ENCODE data around the gene ANLN.
"Not testable (repeated sequence)": the region's sequence is repeated elsewhere in the genome, so short reads cannot be mapped to it uniquely, and the experiment has no call there.

Gene ANLN

DNA sequence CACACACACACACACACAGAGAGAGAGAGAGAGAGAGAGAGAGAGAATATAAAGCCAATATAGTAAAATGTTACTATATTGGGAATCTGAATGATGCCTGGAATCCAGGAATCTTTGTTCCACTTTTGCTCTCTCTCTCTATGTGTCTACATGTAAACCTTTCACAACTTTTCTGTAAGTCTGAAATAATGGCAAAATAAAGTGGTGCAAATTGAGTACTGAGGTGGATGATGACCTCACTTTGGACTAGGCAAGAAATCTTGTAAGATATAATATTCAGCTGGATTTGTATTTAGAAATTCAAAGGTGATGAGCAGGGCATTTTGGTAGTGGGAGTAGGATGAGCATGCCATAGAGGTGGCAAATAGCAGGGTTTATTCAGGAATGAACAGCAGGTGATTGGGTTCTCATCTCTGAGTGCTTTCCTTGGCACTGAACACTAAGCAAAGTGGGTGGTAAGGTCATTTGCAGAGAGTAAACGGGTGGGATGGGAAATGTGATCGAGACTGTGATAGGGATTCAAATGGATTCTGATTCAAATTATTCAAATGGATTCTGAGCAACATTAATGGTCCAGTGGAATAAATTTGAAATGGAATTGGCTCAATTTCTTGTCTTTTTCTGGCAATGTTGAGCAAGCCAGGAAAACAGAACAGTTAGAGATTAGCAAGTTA, 9.7 kb upstream of the ANLN start:
- DNase-seq: no peak

GRCh38 chr7:36381056-36381455, 8.6 kb upstream of the ANLN start:
- DNase-seq: no peak

- not testable (repeated sequence) for DNase-seq
Measured at GRCh38 chr7:36383284-36383683, 6.4 kb upstream of the ANLN start.

DNA sequence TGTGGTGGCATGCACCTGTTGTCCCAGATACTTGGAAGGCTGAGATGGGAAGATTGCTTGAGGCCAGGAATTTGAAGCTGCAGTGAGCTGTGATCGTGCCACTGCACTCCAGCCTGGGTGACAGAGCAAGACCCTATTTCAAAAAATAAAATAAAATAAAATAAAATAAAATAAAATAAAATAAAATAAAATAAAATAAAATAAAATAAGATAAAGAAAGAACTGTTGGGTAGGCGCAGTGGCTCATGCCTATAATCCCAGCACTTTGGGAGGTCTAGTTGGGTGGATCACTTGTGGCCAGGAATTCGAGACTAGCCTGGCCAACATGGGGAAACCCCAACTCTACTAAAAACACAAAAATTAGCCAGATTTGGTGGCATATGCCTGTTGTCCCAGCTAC, 4.0 kb upstream of the ANLN start:
- DNase-seq: not testable (repeated sequence)

DNA sequence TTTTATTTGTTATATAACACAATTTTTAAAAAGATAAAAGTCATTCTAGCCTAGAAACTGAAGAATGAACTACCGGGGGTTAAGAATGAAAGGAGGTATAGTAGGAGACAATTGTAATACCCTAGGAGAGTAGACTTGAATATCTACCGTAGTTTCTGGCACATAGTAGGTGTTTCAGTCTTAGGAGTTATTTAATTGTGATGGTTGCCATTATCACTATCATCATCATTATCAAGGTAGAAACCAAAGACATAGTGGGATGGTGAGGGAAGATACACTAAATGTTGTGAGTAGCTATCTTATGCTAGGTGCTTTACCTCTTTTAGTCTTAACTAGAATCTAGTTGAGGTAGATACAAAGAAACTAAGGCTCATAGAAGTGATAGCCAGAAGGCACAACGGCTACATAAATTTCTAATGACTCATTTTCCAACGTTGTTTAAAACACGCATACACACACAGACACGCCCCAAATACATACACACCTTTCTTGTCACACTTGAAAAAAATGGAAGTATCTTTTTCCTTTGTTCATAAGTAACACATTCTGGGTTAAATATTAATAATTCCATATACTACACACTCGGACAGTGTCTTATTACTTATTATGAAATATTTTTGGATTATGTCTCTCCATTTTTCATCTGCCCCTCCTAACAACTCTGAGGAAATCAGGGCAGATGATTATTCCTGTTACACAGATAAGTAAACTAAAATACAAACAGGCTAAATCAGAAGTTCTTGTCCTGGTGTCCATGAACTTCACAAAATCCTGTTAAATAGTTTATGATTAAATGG, 2.0 kb upstream of the ANLN start:
- DNase-seq: no peak

DNA sequence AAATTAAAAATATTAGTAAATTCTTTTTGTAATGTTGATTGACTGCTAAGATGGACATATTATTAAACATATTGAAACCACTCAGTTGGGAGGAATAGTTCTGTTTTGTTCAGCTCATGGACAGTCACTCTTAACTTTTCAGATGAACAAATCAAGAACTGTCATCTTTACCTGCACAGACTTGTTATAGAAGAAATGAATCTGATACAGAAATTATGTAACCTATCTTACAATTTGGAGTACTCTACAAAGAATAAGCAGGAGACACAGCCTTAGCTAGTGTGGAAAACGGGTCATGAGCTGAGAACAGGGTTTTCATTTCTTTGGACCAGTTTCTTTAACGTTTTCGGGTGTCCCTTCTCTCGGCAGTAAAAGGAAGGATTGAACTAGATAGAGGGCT, 1.2 kb upstream of the ANLN start:
- DNase-seq: no peak

DNA sequence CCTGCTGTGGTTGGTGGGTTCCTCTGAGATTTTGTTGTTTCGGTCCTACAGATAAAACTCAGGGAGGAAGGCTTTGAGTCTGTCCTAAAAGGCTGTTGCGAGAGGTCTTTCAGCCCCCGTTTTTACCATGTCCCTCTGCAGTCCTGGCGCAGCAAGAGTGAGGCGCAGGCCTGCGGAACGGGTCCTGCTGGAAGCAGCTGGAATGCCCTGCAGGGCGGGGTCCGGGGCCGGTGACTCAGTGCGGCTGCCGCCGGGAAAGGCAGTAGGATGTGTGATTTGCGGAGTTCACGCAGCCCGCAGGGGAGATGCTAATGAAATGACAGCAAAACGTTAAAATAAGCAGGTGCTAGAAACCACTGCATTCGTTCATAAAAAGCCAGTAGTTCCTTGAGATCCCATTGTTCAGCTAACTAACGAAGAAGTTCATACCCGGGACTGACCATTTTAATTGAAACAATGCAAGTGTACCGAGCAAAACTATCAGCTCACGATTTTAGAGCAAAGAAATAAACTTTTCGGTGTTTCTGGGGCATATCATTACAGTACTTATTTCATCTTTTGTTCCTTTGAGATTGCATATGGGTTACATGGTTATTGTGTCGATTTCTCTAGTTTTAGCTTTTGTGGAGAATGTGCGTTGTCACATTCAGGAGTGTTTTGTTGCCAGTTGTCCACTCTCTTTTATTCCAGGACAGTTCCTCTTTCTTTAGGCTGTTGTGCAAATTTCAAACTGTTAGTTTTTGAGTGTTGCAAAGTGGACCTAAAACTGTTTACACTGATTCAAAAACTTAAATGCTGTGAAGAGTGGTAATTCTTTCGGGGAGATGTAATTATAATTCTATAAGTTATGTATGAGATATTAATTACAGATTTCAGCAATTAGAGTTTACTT, 783 bp downstream of the ANLN start:
- peak; percentile 15 to 36 for DNase-seq

DNA sequence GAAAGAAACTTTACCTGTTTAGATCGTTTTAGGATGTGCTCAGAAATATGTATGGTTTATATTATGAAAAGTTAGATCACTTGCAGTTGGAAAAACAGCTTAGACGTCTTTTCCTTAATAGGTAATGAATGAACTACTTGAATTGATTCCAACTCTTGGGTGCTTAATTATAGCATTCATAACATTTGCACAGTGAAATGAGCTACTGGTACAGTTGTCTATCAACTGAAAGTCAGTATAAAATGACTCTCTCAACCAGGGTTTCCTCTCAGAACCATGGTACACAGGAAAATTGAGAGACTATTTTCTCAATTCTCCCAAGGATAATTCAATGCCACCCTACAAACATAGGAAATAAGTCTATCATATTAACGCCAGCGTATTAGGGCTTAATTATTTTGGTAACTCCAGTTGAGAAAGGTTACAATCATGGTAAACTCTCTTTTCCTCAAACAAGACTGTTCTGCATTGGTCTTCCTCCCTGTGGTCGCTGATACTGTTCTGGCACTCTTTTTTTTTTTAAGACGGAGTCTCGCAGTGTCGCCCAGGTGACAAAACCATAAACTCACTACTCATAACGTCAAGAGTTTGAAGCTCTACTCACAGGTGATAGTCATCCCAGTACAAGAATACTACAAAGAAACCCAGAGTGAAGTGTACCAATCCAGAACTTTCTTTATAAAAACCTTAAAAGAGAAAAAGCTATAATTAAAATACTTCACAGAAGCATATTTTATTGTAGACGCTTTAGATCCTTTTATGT, 2.0 kb downstream of the ANLN start:
- DNase-seq: peak in 1 of 2 donors; percentile 17

GRCh38 chr7:36393826-36394225, 4.2 kb downstream of the ANLN start:
- DNase-seq: no peak

- DNase-seq: no peak
Measured at GRCh38 chr7:36395171-36395894, 5.7 kb downstream of the ANLN start.

GRCh38 chr7:36396150-36396549, 6.5 kb downstream of the ANLN start:
- peak in 1 of 2 donors; percentile 18 for DNase-seq

DNA sequence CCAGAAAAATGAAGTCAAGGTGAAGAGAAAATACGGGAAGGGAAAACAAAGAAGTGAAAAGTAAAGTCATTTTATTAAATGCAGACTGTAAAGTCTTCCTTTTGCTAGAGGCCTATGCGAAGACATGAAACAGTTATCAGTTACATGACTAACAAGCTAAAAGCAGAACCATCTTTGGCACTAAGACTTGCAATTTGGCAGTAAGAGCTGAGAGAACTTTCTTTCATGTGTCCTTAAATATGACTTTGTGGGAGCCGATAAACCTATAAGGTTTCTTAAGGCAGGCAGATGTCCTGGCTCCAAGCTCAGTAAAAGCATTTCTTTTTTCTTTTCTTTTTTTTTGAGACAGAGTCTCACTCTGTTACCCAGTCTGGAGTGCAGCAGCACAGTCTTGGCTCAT, 10.4 kb downstream of the ANLN start:
- no peak for DNase-seq

- no peak for DNase-seq
Measured at GRCh38 chr7:36400606-36401005, 10.9 kb downstream of the ANLN start.

GRCh38 chr7:36403452-36403851, 13.8 kb downstream of the ANLN start:
- DNase-seq: no peak

DNA sequence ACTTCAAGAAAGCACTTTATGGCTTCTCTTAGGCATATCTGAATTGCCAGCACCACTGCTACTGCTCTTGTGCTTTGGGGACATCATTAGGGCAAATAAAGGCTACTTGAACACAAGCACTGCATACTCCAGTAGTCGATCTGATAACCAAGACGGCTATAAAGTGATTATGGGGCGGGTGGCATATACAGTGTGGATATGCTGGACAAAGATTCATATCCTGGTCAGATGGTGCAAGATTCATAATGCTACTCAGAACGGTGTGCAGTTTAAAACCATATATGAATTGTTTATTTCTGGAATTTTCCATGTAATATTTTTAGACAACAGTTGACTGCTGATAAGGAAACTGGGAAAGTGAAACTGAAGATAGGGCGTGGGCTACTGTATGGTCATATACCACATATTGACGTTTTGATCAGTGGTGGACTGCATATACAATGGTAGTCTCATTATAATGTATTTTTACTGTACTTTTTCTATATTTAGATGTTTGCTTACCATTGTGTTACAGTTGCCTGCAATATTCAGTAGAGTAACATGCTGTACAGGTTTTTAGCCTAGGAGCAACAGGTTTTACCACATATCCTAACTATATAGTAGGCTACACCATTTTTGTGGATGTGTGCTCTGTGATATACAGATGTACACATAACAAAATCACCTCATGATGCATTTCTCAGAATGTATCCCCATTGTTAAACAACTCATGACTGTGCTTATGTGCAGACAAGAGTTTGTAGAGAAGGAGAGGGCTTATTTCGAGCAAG, 15.2 kb downstream of the ANLN start:
- DNase-seq: peak in 1 of 2 donors; percentile 7

DNA sequence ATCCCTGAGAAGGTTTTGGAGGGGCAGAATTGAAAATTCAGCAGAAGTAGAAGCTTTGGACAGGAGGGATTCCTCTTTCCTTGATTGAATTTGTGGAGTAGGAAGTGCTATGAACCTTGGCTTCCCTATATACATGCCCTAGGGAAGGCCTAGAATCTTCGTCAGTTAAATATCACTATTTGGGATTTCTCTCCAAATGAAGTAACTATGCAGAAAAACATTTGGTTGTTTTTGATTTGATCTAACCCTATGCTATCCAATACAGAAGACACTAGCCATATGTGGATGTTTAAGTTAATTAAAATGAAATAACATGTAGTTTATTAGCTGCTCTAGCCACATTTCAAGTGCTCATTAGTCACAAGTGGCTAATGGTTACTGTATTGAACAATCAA, 15.7 kb downstream of the ANLN start:
- no peak for DNase-seq

GRCh38 chr7:36406156-36406555, 16.5 kb downstream of the ANLN start:
- no peak for DNase-seq

- DNase-seq: no peak
Measured at GRCh38 chr7:36407636-36408550, 18.2 kb downstream of the ANLN start.

DNA sequence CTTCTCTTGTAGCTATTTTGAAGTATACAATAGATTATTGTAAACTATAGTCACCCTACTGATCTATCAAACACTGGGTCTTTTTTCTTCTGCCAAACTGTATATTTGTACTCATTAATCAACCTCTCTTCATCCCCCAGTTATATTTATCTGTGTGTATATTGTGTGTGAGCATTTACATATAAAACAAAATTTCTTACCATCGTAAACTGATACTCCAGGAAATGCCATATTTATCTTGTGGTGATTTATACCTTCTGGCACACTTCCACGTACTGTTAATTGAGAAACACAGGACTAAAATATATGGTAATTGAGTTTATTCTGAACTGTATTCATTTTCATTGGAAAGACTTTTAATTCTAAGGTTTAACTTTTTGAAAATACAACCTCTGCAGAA, 18.9 kb downstream of the ANLN start:
- DNase-seq: no peak

DNA sequence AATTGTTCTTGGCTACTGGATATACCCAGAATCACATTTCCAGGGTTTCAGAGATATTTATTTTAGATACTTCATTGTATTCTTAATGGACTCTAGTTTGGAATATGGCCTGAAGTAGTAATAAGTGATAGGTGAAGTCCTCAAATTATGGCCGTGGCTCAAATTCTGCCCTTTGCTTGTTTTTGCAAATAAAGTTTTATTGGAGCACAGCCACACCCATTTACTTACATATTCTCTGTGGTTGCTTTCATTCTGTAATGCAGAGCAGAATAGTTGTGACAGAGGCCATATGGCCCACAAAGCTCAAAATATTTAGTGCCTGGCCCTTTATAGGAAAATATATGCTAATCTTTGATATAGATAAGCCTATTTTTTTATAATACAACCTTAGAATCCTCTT, 19.5 kb downstream of the ANLN start:
- DNase-seq: no peak
